IPS-18a (cell line): ENCODE measurements around the gene MRPS21.
"Not testable (repeated sequence)": the region's sequence is repeated elsewhere in the genome, so short reads cannot be mapped to it uniquely, and the experiment has no call there.

Source experiments
- H3K27ac ChIP-seq: one replicate; pipeline ENCODE4 v1.5.1; 2013; ENCODE audit warnings: low read length
- H3K27me3 ChIP-seq: one replicate; pipeline ENCODE4 v1.6.1; 2013; ENCODE audit warnings: mild to moderate bottlenecking, low read length; ENCODE audit not compliant: control insufficient read depth, insufficient read depth
- H3K36me3 ChIP-seq: one replicate; pipeline ENCODE4 v1.6.1; 2013; ENCODE audit warnings: low read depth, low read length; ENCODE audit not compliant: control insufficient read depth
- H3K4me1 ChIP-seq: one replicate; pipeline ENCODE4 v1.6.1; 2013; ENCODE audit warnings: low read depth, low read length; ENCODE audit not compliant: control insufficient read depth
- H3K4me3 ChIP-seq: one replicate; pipeline ENCODE4 v1.5.1; 2013; ENCODE audit warnings: low read length
- H3K9ac ChIP-seq: one replicate; pipeline ENCODE4 v1.6.1; 2013; ENCODE audit warnings: mild to moderate bottlenecking, low read length, moderate library complexity
- H3K9me3 ChIP-seq: one replicate; pipeline ENCODE4 v1.6.1; 2013; ENCODE audit warnings: low read depth, low read length; ENCODE audit not compliant: control insufficient read depth

MRPS21 gene

GRCh38 chr1:150283260-150283659 is 10.4 kb upstream of the MRPS21 start:
- H3K4me1 ChIP-seq: peaks cover 3% of the 10 kb centered on the region
- peaks cover 10% of the 10 kb centered on the region for H3K27me3 ChIP-seq
- H3K36me3 ChIP-seq: no peaks in the 10 kb centered on the region
- H3K27ac ChIP-seq: no peak overlapping the region
- peak overlapping the region; percentile 54 for H3K4me3 ChIP-seq
- no peaks in the 10 kb centered on the region for H3K9me3 ChIP-seq
- H3K9ac ChIP-seq: peak overlapping the region; percentile 5

GRCh38 chr1:150288382-150288781 is 5.3 kb upstream of the MRPS21 start:
- no peak overlapping the region for H3K4me3 ChIP-seq
- no peak overlapping the region for H3K9ac ChIP-seq
- H3K36me3 ChIP-seq: no peaks in the 10 kb centered on the region
- no peak overlapping the region for H3K27ac ChIP-seq
- H3K27me3 ChIP-seq: peaks cover 4% of the 10 kb centered on the region
- peaks cover 4% of the 10 kb centered on the region for H3K4me1 ChIP-seq
- H3K9me3 ChIP-seq: no peaks in the 10 kb centered on the region

- H3K27me3 ChIP-seq: no peaks in the 10 kb centered on the region
- no peak overlapping the region for H3K4me3 ChIP-seq
- no peaks in the 10 kb centered on the region for H3K36me3 ChIP-seq
- H3K9ac ChIP-seq: no peak overlapping the region
- no peaks in the 10 kb centered on the region for H3K9me3 ChIP-seq
- peaks cover 5% of the 10 kb centered on the region for H3K4me1 ChIP-seq
- no peak overlapping the region for H3K27ac ChIP-seq
Observed at GRCh38 chr1:150288822-150289221, 4.8 kb upstream of the MRPS21 start.

- Histone ChIP-seq H3K4me1 (peaks cover 5% of the 10 kb centered on the region), H3K4me3 (no peak overlapping the region), H3K27me3 (no peaks in the 10 kb centered on the region), H3K27ac (no peak overlapping the region), H3K36me3 (peaks cover 30% of the 10 kb centered on the region), H3K9me3 (no peaks in the 10 kb centered on the region), H3K9ac (no peak overlapping the region)
Observed at GRCh38 chr1:150295476-150295875, 1.8 kb downstream of the MRPS21 start.

GRCh38 chr1:150299716-150300115 is 6.1 kb downstream of the MRPS21 start:
- H3K9ac ChIP-seq: no peak overlapping the region
- peaks cover 57% of the 10 kb centered on the region for H3K36me3 ChIP-seq
- H3K4me3 ChIP-seq: no peak overlapping the region
- H3K27ac ChIP-seq: no peak overlapping the region
- H3K27me3 ChIP-seq: no peaks in the 10 kb centered on the region
- H3K4me1 ChIP-seq: peaks cover 11% of the 10 kb centered on the region
- H3K9me3 ChIP-seq: no peaks in the 10 kb centered on the region

GRCh38 chr1:150302338-150302737 is 8.7 kb downstream of the MRPS21 start:
- H3K27ac ChIP-seq: no peak overlapping the region
- H3K9ac ChIP-seq: peak overlapping the region; percentile 14
- no peaks in the 10 kb centered on the region for H3K27me3 ChIP-seq
- H3K4me3 ChIP-seq: peak overlapping the region; percentile 5
- no peaks in the 10 kb centered on the region for H3K9me3 ChIP-seq
- peaks cover 42% of the 10 kb centered on the region for H3K36me3 ChIP-seq
- H3K4me1 ChIP-seq: peaks cover 11% of the 10 kb centered on the region

- Histone ChIP-seq H3K27ac (no peak overlapping the region), H3K9me3 (no peaks in the 10 kb centered on the region), H3K27me3 (no peaks in the 10 kb centered on the region), H3K36me3 (peaks cover 44% of the 10 kb centered on the region), H3K4me3 (peak overlapping the region; percentile 5), H3K9ac (peak overlapping the region; percentile 14), H3K4me1 (peaks cover 11% of the 10 kb centered on the region)
Observed at GRCh38 chr1:150302902-150303301, 9.2 kb downstream of the MRPS21 start.

- H3K36me3 ChIP-seq: peaks cover 20% of the 10 kb centered on the region
Observed at GRCh38 chr1:150308585-150308984, 14.9 kb downstream of the MRPS21 start.

GRCh38 chr1:150309758-150310508 is 16.3 kb downstream of the MRPS21 start:
- Histone ChIP-seq H3K36me3 (peaks cover 13% of the 10 kb centered on the region), H3K9ac (no peak overlapping the region), H3K27ac (no peak overlapping the region), H3K4me1 (no peaks in the 10 kb centered on the region), H3K9me3 (no peaks in the 10 kb centered on the region), H3K4me3 (no peak overlapping the region), H3K27me3 (no peaks in the 10 kb centered on the region)

More at GRCh38 chr1:150308585-150308984, 14.9 kb downstream of the MRPS21 start:
- not testable (repeated sequence) for H3K4me1 ChIP-seq, H3K9me3 ChIP-seq, H3K27me3 ChIP-seq, H3K27ac ChIP-seq, H3K4me3 ChIP-seq, H3K9ac ChIP-seq

GRCh38 chr1:150311762-150312161 is 18.1 kb downstream of the MRPS21 start:
- no peak overlapping the region for H3K27ac ChIP-seq
- H3K4me1 ChIP-seq: no peaks in the 10 kb centered on the region
- no peak overlapping the region for H3K9ac ChIP-seq
- no peaks in the 10 kb centered on the region for H3K27me3 ChIP-seq
- H3K36me3 ChIP-seq: peaks cover 10% of the 10 kb centered on the region
- no peaks in the 10 kb centered on the region for H3K9me3 ChIP-seq
- H3K4me3 ChIP-seq: no peak overlapping the region

GRCh38 chr1:150314691-150315090 is 21.0 kb downstream of the MRPS21 start:
- H3K27ac ChIP-seq, H3K36me3 ChIP-seq, H3K27me3 ChIP-seq, H3K4me1 ChIP-seq, H3K4me3 ChIP-seq, H3K9ac ChIP-seq, H3K9me3 ChIP-seq: not testable (repeated sequence)

- H3K4me1 ChIP-seq: peaks cover 5% of the 10 kb centered on the region
- no peaks in the 10 kb centered on the region for H3K27me3 ChIP-seq
- H3K9me3 ChIP-seq: no peaks in the 10 kb centered on the region
- peaks cover 15% of the 10 kb centered on the region for H3K36me3 ChIP-seq
- peak overlapping the region; percentile 84 for H3K9ac ChIP-seq
- H3K4me3 ChIP-seq: peak overlapping the region; percentile 88
- H3K27ac ChIP-seq: no peak overlapping the region
Observed at GRCh38 chr1:150320667-150320978, 27.0 kb downstream of the MRPS21 start.
